CD4-positive, CD25-positive, alpha-beta regulatory T cell (primary cell): ENCODE measurements around the gene STEAP3. TPM values are rescaled to one million over a fixed set of nuclear protein-coding genes. Genes with fewer than 3 reads are reported as not detected.

Source experiments
- ATAC-seq, 2 donors: fragments of 150-1000 bp; cut with Tn5 transposase; one replicate each; pipeline ENCODE4 v1.10.0; 2021; ENCODE audit warnings: low read depth in 2 of 2, moderate number of reproducible peaks in 2 of 2, moderate library complexity in 1 of 2
- DNase-seq, 3 donors: peaks; one replicate each; pipeline versions ENCODE4 v3.0.0 to v3.0.0-alpha.2; 2012 to 2022; ENCODE audit warnings: mixed read lengths in 1 of 3
- H3K27ac ChIP-seq: one replicate; pipeline ENCODE4 v1.7.0; 2013; ENCODE audit warnings: mild to moderate bottlenecking, low read length; ENCODE audit not compliant: insufficient read depth, poor library complexity, severe bottlenecking
- H3K27me3 ChIP-seq: one replicate; pipeline ENCODE4 v1.7.0; 2013; ENCODE audit warnings: low read length; ENCODE audit not compliant: control insufficient read depth, insufficient read depth
- H3K36me3 ChIP-seq: one replicate; pipeline ENCODE4 v1.7.0; 2013; ENCODE audit warnings: mild to moderate bottlenecking, low read length, moderate library complexity; ENCODE audit not compliant: control insufficient read depth, insufficient read depth
- H3K4me1 ChIP-seq: 2 replicates; pipeline ENCODE4 v1.7.0; 2013; ENCODE audit warnings: mild to moderate bottlenecking, low read length; ENCODE audit not compliant: insufficient read depth, control insufficient read depth, poor library complexity, severe bottlenecking
- H3K4me3 ChIP-seq: one replicate; pipeline ENCODE4 v1.7.0; 2013; ENCODE audit warnings: low read depth, mild to moderate bottlenecking, low read length, moderate library complexity
- H3K9me3 ChIP-seq, 2 experiments: 1 replicate in 1 of 2; 2 replicates in 1 of 2; pipeline ENCODE4 v1.7.0; 2013; ENCODE audit warnings: low read length in 2 of 2, mild to moderate bottlenecking in 1 of 2, moderate library complexity in 1 of 2; ENCODE audit not compliant: control insufficient read depth in 2 of 2
- H3K27ac Mint-ChIP-seq, 3 donors: one replicate each; pipeline ENCODE4 v1.8.0; 2020 to 2022; ENCODE audit warnings: mild to moderate bottlenecking in 3 of 3, mixed read lengths in 3 of 3, moderate library complexity in 2 of 3
- H3K27me3 Mint-ChIP-seq: one replicate; pipeline ENCODE4 v1.8.0; 2022; ENCODE audit warnings: mild to moderate bottlenecking, mixed read lengths
- H3K36me3 Mint-ChIP-seq: one replicate; pipeline ENCODE4 v1.8.0; 2020; ENCODE audit warnings: mixed read lengths
- H3K4me1 Mint-ChIP-seq, 4 donors: one replicate each; pipeline ENCODE4 v1.8.0; 2020 to 2022; ENCODE audit warnings: mixed read lengths in 4 of 4, mild to moderate bottlenecking in 1 of 4
- H3K4me3 Mint-ChIP-seq, 4 donors: one replicate each; pipeline ENCODE4 v1.8.0; 2020 to 2022; ENCODE audit warnings: mild to moderate bottlenecking in 4 of 4, mixed read lengths in 4 of 4, moderate library complexity in 3 of 4
- H3K9me3 Mint-ChIP-seq, 7 donors: one replicate each; pipeline ENCODE4 v1.8.0; 2020 to 2022; ENCODE audit warnings: mixed read lengths in 7 of 7, mild to moderate bottlenecking in 3 of 7, moderate library complexity in 2 of 7
- polyA plus RNA-seq, 4 donors: library from polyadenylated mRNA; unstranded; fragments of 300-500 nt; fragmentation: Illumina TruSeq; gene quantifications; one replicate each; pipeline ENCODE4 v1.2.3, GENCODE V29; 2021
- total RNA-seq: library from RNA; stranded (reverse); gene quantifications from one replicate; pipeline ENCODE4 v1.2.3, GENCODE V29; 2022

Gene STEAP3
- total and polyA plus RNA-seq, 5 donors from 2014 or later = not detected

DNA sequence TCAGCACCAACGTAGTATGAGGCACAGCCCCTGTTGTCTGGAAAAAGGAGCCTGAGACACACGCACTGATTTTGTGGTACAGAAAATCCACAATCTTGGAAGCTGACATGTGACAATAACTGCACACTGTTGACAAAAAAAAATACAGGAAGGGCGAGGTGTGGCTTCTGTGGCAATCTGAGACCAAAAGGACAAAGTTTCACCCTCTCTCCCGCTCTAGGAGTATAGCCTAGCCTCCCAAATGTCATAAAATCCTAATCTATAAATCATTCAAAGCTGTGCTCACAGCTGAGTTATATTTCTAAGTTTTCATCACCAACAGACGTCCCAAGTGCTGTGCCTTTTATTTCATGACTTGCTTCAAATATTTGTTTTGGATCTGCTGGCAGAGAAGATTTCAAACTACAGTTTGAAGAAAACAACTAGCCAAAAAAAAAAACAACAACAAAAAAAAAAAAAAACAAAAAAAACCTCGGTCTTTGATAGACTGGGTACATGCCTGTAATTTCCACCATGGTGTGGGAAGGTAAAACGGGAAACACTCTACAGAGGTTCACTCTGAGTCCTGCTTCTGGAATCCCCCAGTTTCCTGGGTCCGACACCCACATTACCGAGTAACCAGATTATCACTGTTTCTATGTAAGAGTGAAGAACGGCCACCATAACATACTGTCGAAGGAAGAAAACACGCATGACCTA, 82.0 kb downstream of the STEAP3 start:
- H3K4me3 Mint-ChIP-seq = no peak overlapping the region
- DNase-seq (no peak), ATAC-seq (no peak)
- Histone ChIP-seq H3K27ac (no peak overlapping the region), H3K27me3 (no peaks in the 10 kb centered on the region), H3K4me3 (no peak overlapping the region), H3K36me3 (no peaks in the 10 kb centered on the region), H3K9me3 (no peaks in the 10 kb centered on the region), H3K4me1 (no peaks in the 10 kb centered on the region)
- no peak overlapping the region for H3K27ac Mint-ChIP-seq
- no peaks in the 10 kb centered on the region for H3K9me3 Mint-ChIP-seq
- peaks cover 18% of the 10 kb centered on the region for H3K36me3 Mint-ChIP-seq
- no peaks in the 10 kb centered on the region for H3K4me1 Mint-ChIP-seq
- H3K27me3 Mint-ChIP-seq = no peaks in the 10 kb centered on the region

DNA sequence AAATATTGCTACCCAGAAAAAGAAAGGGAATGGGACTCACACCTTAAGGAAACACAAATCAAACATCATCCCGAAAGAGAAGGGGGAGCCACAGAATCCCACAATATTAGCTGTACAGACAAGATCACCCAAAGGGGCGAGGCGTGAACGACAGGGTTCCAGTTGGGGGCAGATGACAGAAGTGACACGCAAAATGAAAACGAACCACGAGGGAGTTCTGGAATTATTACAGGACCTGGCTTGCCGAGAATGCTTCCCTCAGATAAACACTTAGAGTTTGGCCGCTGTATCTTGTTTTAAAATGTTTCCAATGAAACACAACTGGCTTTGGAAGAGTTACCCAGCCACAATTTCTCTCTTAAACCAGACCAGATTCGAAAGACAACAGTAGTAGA, 82.6 kb downstream of the STEAP3 start:
- no peaks in the 10 kb centered on the region for H3K27me3 Mint-ChIP-seq
- peaks cover 18% of the 10 kb centered on the region for H3K36me3 Mint-ChIP-seq
- H3K4me1 ChIP-seq = no peaks in the 10 kb centered on the region
- H3K4me3 Mint-ChIP-seq = no peak overlapping the region
- no peak overlapping the region for H3K27ac ChIP-seq
- H3K4me1 Mint-ChIP-seq = no peaks in the 10 kb centered on the region
- ATAC-seq = no peak
- H3K36me3 ChIP-seq = no peaks in the 10 kb centered on the region
- H3K27ac Mint-ChIP-seq = no peak overlapping the region
- DNase-seq = no peak
- H3K4me3 ChIP-seq = no peak overlapping the region
- H3K27me3 ChIP-seq = no peaks in the 10 kb centered on the region
- H3K9me3 Mint-ChIP-seq = no peaks in the 10 kb centered on the region
- H3K9me3 ChIP-seq = no peaks in the 10 kb centered on the region

DNA sequence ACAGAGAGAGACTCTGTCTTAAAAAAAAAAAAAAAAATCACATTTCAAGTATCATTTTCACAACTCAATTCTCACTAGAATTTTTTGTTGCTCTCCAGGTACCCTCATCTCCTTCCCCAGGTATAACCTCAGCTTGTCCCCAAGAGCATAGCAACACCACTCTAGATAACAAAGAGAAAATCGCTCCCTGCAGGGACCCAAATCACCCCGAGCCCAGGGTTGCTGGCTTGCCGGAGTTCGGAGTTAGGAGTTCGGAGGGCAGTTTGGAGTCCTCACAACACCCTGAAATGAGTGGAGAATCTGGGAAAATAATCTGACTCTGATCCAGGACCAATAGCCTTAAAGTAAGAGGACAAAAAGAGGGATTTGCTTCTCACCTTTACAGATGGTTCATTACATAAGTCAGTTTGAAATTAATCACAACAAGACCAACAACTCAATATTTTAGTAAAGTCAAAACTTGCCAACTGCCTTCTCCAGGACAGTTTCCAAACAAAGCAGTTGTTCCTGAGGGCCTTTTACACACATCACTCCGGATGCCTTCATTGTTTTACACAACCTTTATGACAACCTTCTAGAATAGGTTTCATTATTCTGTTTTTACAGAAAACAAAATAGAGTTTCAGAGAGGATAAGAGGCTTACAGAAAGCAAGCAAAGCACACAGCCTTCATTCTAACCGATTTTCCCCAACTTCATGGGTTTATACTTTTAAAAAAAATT, 83.9 kb downstream of the STEAP3 start:
- Histone ChIP-seq H3K9me3 (no peaks in the 10 kb centered on the region), H3K4me1 (no peaks in the 10 kb centered on the region), H3K4me3 (no peak overlapping the region), H3K36me3 (no peaks in the 10 kb centered on the region), H3K27me3 (no peaks in the 10 kb centered on the region), H3K27ac (no peak overlapping the region)
- Mint-ChIP-seq H3K36me3 (peaks cover 18% of the 10 kb centered on the region), H3K9me3 (no peaks in the 10 kb centered on the region), H3K27ac (no peak overlapping the region), H3K27me3 (no peaks in the 10 kb centered on the region), H3K4me3 (no peak overlapping the region), H3K4me1 (no peaks in the 10 kb centered on the region)
- no peak for DNase-seq
- no peak for ATAC-seq

DNA sequence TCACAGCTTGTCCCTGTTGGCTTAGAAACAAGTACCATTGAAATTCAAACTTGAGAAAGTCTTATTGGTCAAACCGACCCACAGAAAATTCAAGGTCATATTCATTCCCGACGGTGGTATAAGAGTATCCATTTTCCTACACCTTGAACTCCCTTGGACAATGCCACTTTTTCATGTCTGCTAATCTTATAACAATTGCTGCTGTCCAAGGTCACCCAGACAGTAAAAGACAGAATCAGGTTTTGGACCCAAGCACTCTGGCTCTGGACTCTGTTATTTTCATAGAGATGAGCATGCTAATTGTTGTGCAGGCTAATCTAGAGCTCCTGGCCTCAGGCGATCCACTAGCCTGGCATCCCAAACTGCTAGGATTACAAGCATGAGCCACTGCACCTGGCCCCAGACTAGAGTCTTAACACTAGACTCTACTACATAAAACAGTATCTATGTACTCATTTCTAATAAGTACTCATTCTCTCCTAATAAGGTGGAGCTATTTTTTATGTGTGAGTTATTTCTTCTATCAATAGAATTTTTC, 85.2 kb downstream of the STEAP3 start:
- Histone ChIP-seq H3K4me3 (no peak overlapping the region), H3K27me3 (no peaks in the 10 kb centered on the region), H3K27ac (no peak overlapping the region), H3K4me1 (no peaks in the 10 kb centered on the region), H3K9me3 (no peaks in the 10 kb centered on the region), H3K36me3 (no peaks in the 10 kb centered on the region)
- DNase-seq = no peak
- Mint-ChIP-seq H3K9me3 (no peaks in the 10 kb centered on the region), H3K27ac (no peak overlapping the region), H3K4me1 (no peaks in the 10 kb centered on the region), H3K4me3 (no peak overlapping the region), H3K27me3 (no peaks in the 10 kb centered on the region), H3K36me3 (peaks cover 18% of the 10 kb centered on the region)
- no peak for ATAC-seq

DNA sequence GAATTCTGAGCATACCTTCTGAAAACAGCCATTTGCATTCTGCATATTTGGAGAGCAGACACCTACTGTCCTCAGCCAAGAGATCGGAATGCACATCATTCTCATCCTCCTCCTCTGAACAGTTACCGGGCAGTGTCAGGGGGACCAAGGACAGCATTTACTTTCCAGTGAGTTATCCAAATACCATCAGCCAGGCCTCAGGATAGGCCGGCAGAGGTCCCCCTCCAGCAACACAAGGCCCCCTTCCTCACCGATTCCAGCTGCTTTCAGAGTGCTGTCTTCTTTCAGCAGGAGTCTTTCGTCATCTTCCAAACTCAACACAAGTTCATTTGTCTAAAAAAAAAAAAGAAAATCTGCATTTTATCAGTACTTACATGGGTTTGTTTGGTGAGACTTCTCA, 87.7 kb downstream of the STEAP3 start:
- ATAC-seq (no peak), DNase-seq (no peak)
- no peaks in the 10 kb centered on the region for H3K36me3 ChIP-seq
- no peaks in the 10 kb centered on the region for H3K27me3 Mint-ChIP-seq
- H3K27ac Mint-ChIP-seq = no peak overlapping the region
- H3K36me3 Mint-ChIP-seq = peaks cover 13% of the 10 kb centered on the region
- no peaks in the 10 kb centered on the region for H3K9me3 Mint-ChIP-seq
- no peak overlapping the region for H3K4me3 Mint-ChIP-seq
- H3K4me1 ChIP-seq = no peaks in the 10 kb centered on the region
- H3K4me3 ChIP-seq = no peak overlapping the region
- H3K9me3 ChIP-seq = no peaks in the 10 kb centered on the region
- H3K4me1 Mint-ChIP-seq = no peaks in the 10 kb centered on the region
- no peaks in the 10 kb centered on the region for H3K27me3 ChIP-seq
- H3K27ac ChIP-seq = no peak overlapping the region

DNA sequence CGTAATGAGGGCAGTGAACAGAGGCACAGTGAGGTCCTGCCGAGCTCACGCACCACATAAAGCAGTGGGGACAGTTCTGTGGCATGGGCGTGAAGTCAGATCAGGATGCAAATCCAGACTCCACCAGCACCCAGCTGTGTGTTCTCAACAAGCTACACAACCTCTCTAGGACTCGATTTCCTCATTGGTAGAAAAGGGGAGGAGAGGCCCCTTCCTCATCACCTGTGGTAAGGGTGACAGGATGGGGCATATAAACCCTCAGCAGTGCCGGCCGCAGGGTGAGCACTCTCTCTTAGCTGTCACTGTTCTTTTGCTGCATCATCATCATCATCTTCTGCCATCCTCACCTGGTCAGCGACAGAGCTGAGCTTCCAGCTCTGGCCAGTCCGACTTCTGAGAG, 88.2 kb downstream of the STEAP3 start:
- H3K9me3 ChIP-seq = no peaks in the 10 kb centered on the region
- H3K4me1 ChIP-seq = no peaks in the 10 kb centered on the region
- Mint-ChIP-seq H3K27ac (no peak overlapping the region), H3K4me3 (no peak overlapping the region), H3K4me1 (no peaks in the 10 kb centered on the region), H3K9me3 (no peaks in the 10 kb centered on the region), H3K36me3 (peaks cover 11% of the 10 kb centered on the region), H3K27me3 (no peaks in the 10 kb centered on the region)
- no peak for ATAC-seq
- H3K36me3 ChIP-seq = no peaks in the 10 kb centered on the region
- H3K4me3 ChIP-seq = no peak overlapping the region
- H3K27me3 ChIP-seq = no peaks in the 10 kb centered on the region
- DNase-seq = no peak
- H3K27ac ChIP-seq = no peak overlapping the region
